ENCODE data around the gene DOCK1. TPM values are rescaled to one million over a fixed set of nuclear protein-coding genes. Genes with fewer than 3 reads are reported as not detected.

The DOCK1 gene
- total RNA-seq, 1 experiment from 2014 or later = 44.5 TPM

DNA sequence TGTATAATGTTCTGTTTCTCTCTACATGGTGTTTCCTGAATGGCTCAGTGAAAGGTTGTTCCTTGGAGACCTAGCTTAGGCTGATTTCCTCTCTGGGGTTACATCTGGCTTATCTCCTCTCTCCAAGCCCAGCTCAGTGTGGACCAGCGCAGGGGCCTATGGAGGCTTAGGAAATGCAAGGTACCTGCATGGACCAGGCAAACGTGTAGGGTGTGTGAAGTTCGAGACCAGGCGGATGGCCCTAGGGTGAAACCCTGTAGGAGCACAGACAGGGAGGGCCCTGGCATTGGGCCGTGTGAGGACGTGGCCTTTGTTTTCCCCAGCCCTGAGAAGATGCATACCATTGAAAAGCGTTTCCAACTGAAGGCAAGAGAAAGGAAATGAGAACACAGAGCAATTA is 59.0 kb downstream of the DOCK1 start:
- no peaks in the 10 kb centered on the region for H3K27me3 ChIP-seq (ENCODE audit: control insufficient read depth, insufficient read depth, low read length)
- DNase-seq = no peak
- H3K36me3 ChIP-seq (replicated peaks; ENCODE audit: control insufficient read depth, insufficient read depth, low read length) = no peaks in the 10 kb centered on the region
- H3K4me3 ChIP-seq (ENCODE audit: insufficient read depth, low read depth, low read length) = no peak overlapping the region

DNA sequence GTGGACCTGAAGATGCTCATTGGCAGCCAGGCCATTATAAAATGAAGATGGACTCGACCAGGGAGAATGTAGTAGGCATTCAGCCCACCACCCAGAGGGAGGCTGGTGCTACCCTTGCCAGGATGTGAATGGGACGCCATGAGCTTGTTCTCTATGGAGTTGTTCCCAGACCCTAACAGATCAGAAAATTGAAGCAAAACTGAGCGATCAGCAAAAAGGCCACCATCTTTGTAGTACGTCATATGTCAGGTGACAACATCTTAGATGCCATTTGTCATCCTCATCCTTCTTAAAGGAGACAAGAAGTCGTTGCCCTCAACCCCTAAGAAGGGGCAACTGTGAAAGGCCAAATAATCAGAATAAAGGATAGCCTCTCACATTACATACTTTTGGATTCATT is 61.7 kb downstream of the DOCK1 start:
- H3K4me3 ChIP-seq (ENCODE audit: insufficient read depth, low read depth, low read length) = no peak overlapping the region
- no peak for DNase-seq
- no peaks in the 10 kb centered on the region for H3K36me3 ChIP-seq (replicated peaks; ENCODE audit: control insufficient read depth, insufficient read depth, low read length)
- no peaks in the 10 kb centered on the region for H3K27me3 ChIP-seq (ENCODE audit: control insufficient read depth, insufficient read depth, low read length)

DNA sequence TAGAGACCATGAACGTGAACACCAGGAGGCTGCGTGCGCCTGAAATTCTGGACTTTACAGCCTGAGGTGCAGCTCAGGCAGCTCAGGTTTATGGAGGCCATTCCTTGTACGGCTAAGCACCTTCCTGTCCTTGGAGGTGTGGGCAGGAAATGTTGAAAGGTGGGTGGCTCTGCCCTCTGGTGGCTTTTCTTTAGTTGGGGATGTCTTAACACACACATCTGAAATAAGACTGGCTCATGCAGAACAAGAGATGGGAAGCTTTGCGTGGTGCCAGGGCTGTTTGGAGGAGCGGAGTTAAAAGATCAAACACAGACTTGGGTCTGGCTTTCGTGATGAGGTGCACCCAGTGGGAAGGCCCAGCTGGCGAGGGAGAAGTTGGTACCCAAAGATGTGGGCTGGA is 64.1 kb downstream of the DOCK1 start:
- Histone ChIP-seq H3K36me3 (replicated peaks; ENCODE audit: control insufficient read depth, insufficient read depth, low read length) (no peaks in the 10 kb centered on the region; the same call in 1 of the 2 replicates), H3K27me3 (ENCODE audit: control insufficient read depth, insufficient read depth, low read length) (no peaks in the 10 kb centered on the region), H3K4me3 (ENCODE audit: insufficient read depth, low read depth, low read length) (no peak overlapping the region)
- peak; percentile 66 for DNase-seq

DNA sequence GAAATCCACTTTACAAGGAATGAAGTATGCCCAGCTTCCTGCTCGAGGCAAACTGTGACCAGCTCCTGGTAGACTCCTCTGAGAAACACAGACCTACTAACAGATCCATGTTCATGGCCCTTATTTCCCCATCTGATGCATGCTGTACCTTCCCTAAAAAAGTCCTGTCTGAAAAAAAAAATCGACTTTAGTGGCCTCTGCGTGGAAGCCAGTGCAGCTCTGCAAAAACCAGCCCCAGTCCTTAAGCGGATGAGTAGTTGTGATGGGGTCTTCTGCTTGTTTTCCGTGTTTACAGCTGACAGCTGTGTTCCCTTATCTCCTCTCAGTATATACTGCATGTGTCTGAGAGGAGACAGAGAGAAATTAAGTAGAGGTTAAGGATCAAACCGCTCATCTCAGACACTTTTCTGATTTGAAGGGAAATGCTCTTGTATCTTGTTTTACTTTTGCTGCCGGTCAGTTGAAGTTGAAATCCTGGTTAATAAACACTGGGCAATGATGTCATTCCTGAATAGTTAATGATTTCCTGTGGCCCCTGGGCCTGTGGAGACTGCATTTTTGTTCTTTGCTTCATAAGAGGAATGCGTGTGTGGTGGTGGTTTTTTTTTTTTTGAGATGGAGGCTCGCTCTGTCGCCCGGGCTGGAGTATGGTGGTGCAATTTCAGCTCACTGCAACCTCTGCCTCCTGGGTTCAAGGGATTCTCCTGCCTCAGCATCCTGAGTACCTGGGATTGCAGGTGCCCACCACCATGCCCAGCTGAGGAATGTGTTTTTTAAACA is 67.6 kb downstream of the DOCK1 start:
- Histone ChIP-seq H3K4me3 (ENCODE audit: insufficient read depth, low read depth, low read length) (no peak overlapping the region), H3K36me3 (replicated peaks; ENCODE audit: control insufficient read depth, insufficient read depth, low read length) (no peaks in the 10 kb centered on the region; the same call in none of the 2 replicates)

DNA sequence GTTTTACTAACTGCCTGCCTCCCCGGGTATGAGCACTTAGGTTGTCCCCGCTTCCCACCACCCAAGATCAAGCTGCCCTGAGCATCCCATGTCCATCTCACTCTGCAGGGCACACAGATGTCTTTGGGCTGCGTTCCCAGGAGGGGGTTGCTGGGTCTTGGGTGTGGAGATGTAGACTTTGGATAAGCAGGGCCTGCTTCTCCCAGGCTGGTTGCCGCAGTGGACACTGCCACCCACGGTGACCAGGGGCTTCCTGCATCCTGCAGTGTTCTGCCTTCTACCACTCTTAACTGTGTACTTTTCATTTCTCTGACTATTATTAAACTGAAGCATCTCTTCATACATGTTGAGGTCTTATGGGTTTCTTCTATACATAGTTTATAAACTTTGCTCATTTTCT is 70.0 kb downstream of the DOCK1 start:
- Histone ChIP-seq H3K27me3 (ENCODE audit: control insufficient read depth, insufficient read depth, low read length) (no peaks in the 10 kb centered on the region), H3K4me3 (ENCODE audit: insufficient read depth, low read depth, low read length) (no peak overlapping the region), H3K36me3 (replicated peaks; ENCODE audit: control insufficient read depth, insufficient read depth, low read length) (no peaks in the 10 kb centered on the region; the same call in none of the 2 replicates)
- DNase-seq = no peak

More for the DNA sequence above, 67.6 kb downstream of the DOCK1 start:
- H3K27me3 ChIP-seq (ENCODE audit: control insufficient read depth, insufficient read depth, low read length) = no peaks in the 10 kb centered on the region
- no peak for DNase-seq

DNA sequence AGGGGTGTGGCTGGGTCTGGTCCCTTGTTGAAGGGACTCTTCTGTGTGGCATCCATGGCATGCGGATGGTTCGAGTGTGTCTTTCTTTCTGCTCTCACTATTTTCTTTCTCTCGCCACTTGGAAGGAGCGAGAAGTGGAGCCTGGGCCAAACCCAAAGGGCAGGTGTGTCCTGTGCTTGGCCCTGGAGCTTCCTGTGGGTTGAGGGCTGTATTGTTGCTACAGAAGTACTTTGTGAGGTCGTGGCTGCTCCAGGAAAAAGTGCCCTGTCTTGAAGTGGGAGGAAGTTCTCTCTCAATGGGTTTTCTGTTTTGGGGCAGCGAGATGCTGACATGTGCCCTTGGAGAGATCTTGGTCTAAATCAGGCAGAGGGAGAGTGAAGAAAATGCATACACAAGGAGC is 72.0 kb downstream of the DOCK1 start:
- H3K36me3 ChIP-seq (replicated peaks; ENCODE audit: control insufficient read depth, insufficient read depth, low read length) = no peaks in the 10 kb centered on the region; the same call in none of the 2 replicates
- no peak overlapping the region for H3K4me3 ChIP-seq (ENCODE audit: insufficient read depth, low read depth, low read length)
- H3K27me3 ChIP-seq (ENCODE audit: control insufficient read depth, insufficient read depth, low read length) = no peaks in the 10 kb centered on the region
- no peak for DNase-seq

DNA sequence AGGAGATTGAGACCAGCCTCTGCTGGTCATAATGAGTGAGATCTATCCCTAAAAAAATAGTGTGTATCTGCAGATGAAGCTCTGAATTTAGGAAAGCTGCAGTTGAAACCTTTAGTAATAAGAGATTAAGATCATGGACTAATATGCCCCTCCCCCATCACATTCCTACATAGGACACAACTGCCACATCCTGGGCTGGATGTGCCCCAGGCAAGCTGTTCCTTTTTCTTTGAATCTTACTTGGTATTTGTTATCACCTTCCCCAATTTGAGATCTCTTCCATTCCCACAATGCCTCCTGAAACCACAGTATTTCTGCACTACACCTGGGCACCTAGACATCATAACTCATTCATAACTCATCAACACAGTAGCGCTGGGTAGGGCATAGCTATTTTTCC is 74.1 kb downstream of the DOCK1 start:
- Histone ChIP-seq H3K4me3 (ENCODE audit: insufficient read depth, low read depth, low read length) (no peak overlapping the region), H3K36me3 (replicated peaks; ENCODE audit: control insufficient read depth, insufficient read depth, low read length) (no peaks in the 10 kb centered on the region; the same call in none of the 2 replicates), H3K27me3 (ENCODE audit: control insufficient read depth, insufficient read depth, low read length) (no peaks in the 10 kb centered on the region)
- no peak for DNase-seq

DNA sequence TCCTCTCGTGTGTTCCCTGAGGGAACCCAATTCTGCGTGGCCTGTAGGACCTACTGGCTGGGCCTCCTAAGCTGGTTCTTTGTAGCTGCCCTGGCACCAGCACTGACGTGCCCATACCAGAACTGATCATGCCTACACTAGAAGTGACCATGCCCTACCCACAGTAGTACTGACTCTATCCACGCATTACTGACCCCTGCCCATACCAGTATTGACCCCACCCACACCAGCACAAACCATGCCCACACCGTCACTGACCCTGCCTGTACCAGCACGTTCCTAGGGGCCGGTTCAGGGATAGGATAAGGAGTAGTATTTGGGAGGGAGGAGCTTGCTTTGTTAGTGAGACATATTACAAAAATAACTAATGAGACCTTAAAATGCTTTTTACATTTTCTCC is 88.0 kb downstream of the DOCK1 start:
- H3K4me3 ChIP-seq (ENCODE audit: insufficient read depth, low read depth, low read length) = no peak overlapping the region
- peaks cover 11% of the 10 kb centered on the region for H3K36me3 ChIP-seq (replicated peaks; ENCODE audit: control insufficient read depth, insufficient read depth, low read length)
- no peak for DNase-seq
- H3K27me3 ChIP-seq (ENCODE audit: control insufficient read depth, insufficient read depth, low read length) = no peaks in the 10 kb centered on the region

DNA sequence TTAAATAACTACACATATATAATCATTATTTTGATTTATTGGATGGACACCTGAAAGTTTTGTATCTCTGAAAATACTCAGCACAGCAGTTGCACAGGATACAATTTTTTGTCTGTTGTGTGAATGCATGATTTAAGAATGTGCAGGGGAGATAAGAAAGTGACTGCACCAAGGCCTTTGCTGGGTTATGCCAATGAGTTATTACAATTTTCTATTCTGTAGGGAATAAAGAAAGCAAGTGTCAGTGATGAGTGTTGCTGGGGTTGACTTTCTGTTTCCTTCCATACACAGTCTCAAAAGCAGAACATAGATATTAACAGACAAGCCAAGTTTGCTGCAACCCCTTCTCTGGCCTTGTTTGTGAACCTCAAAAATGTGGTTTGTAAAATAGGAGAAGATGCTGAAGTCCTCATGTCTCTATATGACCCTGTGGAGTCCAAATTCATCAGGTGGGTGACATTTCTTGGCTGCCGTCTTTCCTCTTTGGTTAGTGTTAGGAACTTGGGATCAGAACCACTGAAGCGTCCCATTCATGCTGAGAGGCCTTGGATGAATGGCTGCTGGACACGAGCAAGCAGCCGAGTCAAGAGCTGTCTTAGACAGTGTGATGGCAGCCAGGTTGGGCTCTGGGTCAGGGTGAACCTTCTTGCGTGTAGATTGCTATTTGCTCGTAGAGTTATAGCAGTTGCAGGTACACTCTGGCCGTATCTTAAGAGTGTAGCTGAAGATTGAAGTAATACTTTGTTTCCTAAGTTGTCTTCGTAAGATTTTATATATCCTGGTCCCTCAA is 92.8 kb downstream of the DOCK1 start:
- Histone ChIP-seq H3K27me3 (ENCODE audit: control insufficient read depth, insufficient read depth, low read length) (no peaks in the 10 kb centered on the region), H3K4me3 (ENCODE audit: insufficient read depth, low read depth, low read length) (no peak overlapping the region), H3K36me3 (replicated peaks; ENCODE audit: control insufficient read depth, insufficient read depth, low read length) (peaks cover 20% of the 10 kb centered on the region)
- DNase-seq = no peak

DNA sequence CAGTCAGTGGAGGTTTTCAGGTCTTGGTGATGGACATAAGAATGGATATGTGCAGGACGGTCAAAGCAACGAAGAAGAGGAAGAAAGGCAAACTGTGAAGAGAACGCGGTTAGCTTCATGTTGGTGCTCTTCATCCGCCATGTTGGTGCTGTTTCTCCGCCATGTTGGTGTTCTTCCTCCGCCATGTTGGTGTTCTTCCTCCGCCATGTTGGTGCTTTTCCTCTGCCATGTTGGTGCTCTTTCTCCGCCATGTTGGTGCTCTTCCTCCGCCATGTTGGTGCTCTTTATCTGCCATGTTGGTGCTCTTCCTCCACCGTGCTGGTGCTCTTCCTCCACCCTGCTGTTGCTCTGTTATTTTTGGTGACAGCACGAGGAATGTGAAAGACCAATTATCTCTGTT is 95.4 kb downstream of the DOCK1 start:
- Histone ChIP-seq H3K4me3 (ENCODE audit: insufficient read depth, low read depth, low read length) (no peak overlapping the region), H3K27me3 (ENCODE audit: control insufficient read depth, insufficient read depth, low read length) (no peaks in the 10 kb centered on the region), H3K36me3 (replicated peaks; ENCODE audit: control insufficient read depth, insufficient read depth, low read length) (peaks cover 18% of the 10 kb centered on the region)
- no peak for DNase-seq

DNA sequence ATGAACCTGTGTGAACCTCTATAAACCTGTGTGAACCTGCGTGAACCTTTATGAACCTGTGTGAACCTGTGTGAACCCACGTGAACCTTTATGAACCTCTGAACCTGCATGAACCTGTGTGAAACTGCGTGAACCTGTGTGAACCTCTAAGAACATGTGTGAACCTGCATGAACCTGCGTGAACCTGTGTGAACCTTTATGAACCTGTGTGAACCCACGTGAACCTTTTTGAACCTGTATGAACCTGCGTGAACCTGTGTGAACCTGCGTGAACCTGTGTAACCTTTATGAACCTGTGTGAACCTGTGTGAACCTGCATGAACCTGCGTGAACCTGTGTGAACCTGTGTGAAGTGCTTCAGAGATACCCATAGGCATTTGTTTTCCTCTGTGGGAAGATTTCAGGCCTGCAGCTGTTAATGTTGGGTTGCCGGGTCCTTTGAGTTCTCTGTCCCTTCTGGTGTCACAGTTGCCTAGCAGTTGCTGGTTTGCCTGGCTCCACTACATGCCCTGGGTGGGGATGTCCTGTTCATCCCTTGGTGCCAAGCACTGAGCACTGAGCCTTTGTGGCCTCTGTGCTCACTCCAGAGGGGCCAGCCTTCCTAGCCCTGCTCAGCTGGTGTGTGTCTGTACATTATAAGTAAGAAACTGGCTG is 97.9 kb downstream of the DOCK1 start:
- H3K36me3 ChIP-seq (replicated peaks; ENCODE audit: control insufficient read depth, insufficient read depth, low read length) = peaks cover 9% of the 10 kb centered on the region
- H3K27me3 ChIP-seq (ENCODE audit: control insufficient read depth, insufficient read depth, low read length) = no peaks in the 10 kb centered on the region
- no peak for DNase-seq
- no peak overlapping the region for H3K4me3 ChIP-seq (ENCODE audit: insufficient read depth, low read depth, low read length)

DNA sequence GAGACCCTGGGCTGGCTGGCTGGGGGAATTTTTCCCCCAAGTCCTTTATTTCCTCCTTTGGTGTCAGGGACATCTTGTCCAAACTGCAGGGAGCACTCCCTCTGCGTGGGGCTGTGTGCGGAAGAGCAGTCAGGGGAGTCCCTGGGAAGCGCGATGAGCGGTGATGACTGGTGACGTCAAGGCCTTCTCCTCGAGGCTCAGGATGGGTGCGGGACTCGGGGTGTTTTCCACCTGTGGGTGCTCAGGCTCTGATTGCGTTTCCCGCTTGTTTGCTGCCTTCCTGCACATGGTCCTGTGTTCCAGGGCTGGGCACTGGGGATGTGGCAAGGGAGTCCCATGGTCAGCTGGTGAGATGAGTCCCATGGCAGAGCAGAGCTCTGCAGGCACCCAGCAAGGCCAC is 101.2 kb downstream of the DOCK1 start:
- H3K27me3 ChIP-seq (ENCODE audit: control insufficient read depth, insufficient read depth, low read length) = no peaks in the 10 kb centered on the region
- DNase-seq = no peak
- H3K36me3 ChIP-seq (replicated peaks; ENCODE audit: control insufficient read depth, insufficient read depth, low read length) = peaks cover 2% of the 10 kb centered on the region
- no peak overlapping the region for H3K4me3 ChIP-seq (ENCODE audit: insufficient read depth, low read depth, low read length)

DNA sequence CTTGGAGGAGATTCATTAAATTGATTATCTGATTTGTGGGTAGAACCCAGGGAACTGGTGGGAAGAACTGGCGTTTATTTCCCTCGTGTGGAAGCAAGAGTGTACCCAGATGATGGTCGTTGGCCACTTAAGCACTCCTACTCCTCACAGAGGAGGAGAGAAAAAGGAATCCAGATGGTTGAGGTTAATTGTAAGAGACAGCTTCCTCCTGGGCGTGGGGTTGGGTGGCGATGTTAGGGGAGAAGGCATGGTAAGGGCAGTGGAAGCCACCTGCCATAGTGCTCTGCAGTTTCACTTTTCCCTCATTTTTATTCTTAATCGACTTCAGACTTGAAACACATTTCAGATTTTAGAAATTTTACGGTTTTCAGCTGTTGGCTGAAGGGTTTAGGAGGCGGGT is 104.1 kb downstream of the DOCK1 start:
- Histone ChIP-seq H3K4me3 (ENCODE audit: insufficient read depth, low read depth, low read length) (no peak overlapping the region), H3K36me3 (replicated peaks; ENCODE audit: control insufficient read depth, insufficient read depth, low read length) (no peaks in the 10 kb centered on the region; the same call in 1 of the 2 replicates), H3K27me3 (ENCODE audit: control insufficient read depth, insufficient read depth, low read length) (no peaks in the 10 kb centered on the region)
- no peak for DNase-seq

DNA sequence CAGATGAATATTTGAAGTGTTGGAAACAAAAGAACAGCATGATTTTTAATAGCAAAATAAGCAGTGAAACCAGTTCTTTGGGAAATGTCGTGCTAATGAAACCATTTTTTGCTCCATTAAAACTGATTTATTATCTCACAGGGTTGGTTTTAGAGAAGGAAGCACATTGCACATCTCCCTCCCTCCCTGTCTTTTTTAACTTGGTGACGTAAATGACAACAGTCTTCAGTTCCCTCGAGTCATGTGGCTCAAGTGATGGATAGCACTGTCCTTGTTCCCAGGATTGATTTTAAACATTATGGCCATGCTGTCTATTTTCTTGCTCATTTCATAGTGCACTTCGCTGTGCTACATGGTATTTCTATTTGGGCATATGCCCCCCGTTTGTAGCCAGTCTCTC is 105.9 kb downstream of the DOCK1 start:
- H3K4me3 ChIP-seq (ENCODE audit: insufficient read depth, low read depth, low read length) = no peak overlapping the region
- no peak for DNase-seq

More for the DNA sequence above, 105.9 kb downstream of the DOCK1 start:
- Histone ChIP-seq H3K36me3 (replicated peaks; ENCODE audit: control insufficient read depth, insufficient read depth, low read length) (no peaks in the 10 kb centered on the region; the same call in none of the 2 replicates), H3K27me3 (ENCODE audit: control insufficient read depth, insufficient read depth, low read length) (no peaks in the 10 kb centered on the region)

All from H7 (cell line).